Brain microvascular endothelial cell (primary cell): Measurements from ENCODE around the gene ORC5.

Experiments used
- DNase-seq: peaks from one replicate; pipeline ENCODE4 v3.0.0-alpha.2; 2020
- H3K27ac ChIP-seq: fragments of 250-450 bp; sonication (Bioruptor Pico); 2 replicates; pipeline ENCODE4 v1.5.1; 2020; ENCODE audit warnings: mild to moderate bottlenecking, moderate library complexity
- H3K27me3 ChIP-seq: fragments of 250-450 bp; sonication (Bioruptor Pico); replicated peaks from 2 replicates; pipeline ENCODE4 v1.5.1; 2020; ENCODE audit warnings: mild to moderate bottlenecking
- H3K36me3 ChIP-seq: fragments of 250-450 bp; sonication (Bioruptor Pico); replicated peaks from 2 replicates; pipeline ENCODE4 v1.5.1; 2020; ENCODE audit warnings: mild to moderate bottlenecking
- H3K4me3 ChIP-seq: 2 replicates; pipeline ENCODE4 v1.5.1; 2011; ENCODE audit warnings: low read depth, mild to moderate bottlenecking, control low read depth, low read length, moderate library complexity
- CTCF ChIP-seq: IDR thresholded peaks from 2 replicates; pipeline ENCODE4 v1.5.1; 2011; ENCODE audit warnings: low read depth, mild to moderate bottlenecking, moderate library complexity, low read length, control low read depth, inconsistent platforms; ENCODE audit errors: missing control alignments
- in situ Hi-C: cut with HindIII; loops from 2 replicates; pipeline ENCODE4 v1.10.0; 2017; ENCODE audit warnings: low sequenced_read_pairs, low pct_ligation_motif_present

Gene ORC5

GRCh38 chr7:104089061-104089460 is 118.8 kb downstream of the ORC5 start:
- Histone ChIP-seq H3K4me3 (no peak overlapping the region), H3K36me3 (no peaks in the 10 kb centered on the region), H3K27ac (no peak overlapping the region), H3K27me3 (no peaks in the 10 kb centered on the region)
- in situ Hi-C loops, result no loop called here
- no peak for TF ChIP-seq CTCF
- no peak for DNase-seq
